GM12891 (cell line): ENCODE results near the gene CEP120.

Experiments used
- POLR2A ChIP-seq: IDR thresholded peaks from 2 replicates; pipeline ENCODE4 v1.6.1; 2011; ENCODE audit warnings: low read depth, low read length, control low read depth
- POLR2AphosphoS5 ChIP-seq: IDR thresholded peaks from 2 replicates; pipeline ENCODE4 v1.6.1; 2011; ENCODE audit warnings: low read depth, low read length, control low read depth
- SPI1 ChIP-seq: IDR thresholded peaks from 2 replicates; pipeline ENCODE4 v1.6.1; 2011; ENCODE audit warnings: low read depth, low read length, control low read depth
- TAF1 ChIP-seq: IDR thresholded peaks from 2 replicates; pipeline ENCODE4 v1.6.1; 2011; ENCODE audit warnings: low read depth, low read length, control low read depth

DNA sequence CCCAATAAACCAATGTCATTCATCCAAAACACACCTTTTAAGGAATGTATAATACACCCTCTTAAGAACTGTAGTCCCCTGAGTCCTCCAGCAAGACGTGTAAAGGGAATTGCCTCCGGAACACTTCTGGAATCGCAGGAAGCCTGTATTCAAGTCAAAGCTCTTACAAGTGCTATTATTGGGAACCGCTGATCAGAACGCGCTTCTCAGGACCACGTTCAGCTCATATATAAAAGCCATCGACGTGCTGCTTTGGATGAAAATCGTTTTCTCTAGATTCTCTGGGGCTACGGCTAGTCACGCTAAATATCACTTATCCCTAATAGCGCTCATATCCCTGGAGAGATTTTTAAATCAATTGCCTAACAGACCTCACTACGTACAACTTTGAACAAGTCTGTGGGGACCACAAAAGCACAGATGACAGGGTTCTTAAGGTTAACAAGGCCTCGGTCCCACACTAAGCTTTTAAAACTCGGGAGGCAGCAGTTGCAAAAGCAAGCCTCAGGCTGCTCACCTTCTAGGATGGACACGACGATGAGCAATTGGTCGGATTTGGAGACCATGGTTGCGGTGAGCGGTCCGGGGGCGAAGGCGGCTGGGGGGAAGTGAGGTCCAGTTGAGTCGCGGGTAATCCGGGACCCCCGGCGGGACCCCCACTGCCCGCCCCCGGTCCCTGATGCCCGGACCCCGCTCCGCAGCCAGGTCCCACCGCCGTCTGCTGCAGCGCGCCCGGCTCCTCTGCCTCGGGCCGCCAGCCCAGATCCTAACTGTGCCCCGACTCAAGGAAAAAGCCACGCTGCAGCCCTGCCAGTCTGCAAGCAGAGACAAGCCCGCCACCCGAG is 548 bp downstream of the CEP120 start:
- TF ChIP-seq POLR2AphosphoS5 (no peak), TAF1 (no peak), POLR2A (no peak), SPI1 (0 out of 2 replicates have a peak, but pooled peaks have one; percentile 9)
